Germinal center (tissue), 1 donor: ENCODE data around the gene POLR1F.

ENCODE experiments used
- DNase-seq: peaks from one replicate; pipeline ENCODE4 v3.0.0; 2012; ENCODE audit warnings: mixed read lengths, low spot score

The POLR1F gene

DNA sequence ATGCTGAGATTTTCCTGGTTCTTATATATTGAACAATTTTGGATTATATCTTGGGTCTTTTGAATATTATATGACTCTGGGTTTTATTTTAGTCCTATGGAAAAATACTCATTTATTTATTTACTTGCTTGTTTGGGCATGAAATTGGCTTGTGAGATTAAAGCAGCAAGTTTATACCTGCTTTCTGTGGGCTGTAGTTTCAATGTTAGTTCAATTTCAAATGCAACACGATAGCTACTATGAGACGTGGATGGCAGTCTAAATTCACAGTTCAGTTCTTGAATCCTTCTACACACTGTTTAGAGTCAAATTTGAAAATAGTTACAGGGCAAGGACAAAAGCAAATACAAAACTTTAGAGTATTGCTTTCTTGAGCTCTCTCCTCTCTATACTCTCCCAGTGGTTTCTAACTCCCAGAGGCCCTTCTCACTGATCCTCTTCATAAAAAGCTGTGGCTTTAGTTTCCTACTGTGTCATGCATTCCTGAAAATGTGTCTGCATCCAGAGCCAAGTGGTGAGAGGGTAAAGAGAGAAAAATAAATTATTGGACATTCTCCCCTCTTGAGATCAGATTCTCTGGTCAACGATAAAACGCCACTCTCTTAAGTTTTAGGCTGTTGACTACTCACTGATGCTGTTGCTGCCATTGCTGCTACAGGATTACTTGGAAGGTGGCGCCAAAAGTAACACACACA is 34.4 kb downstream of the POLR1F start:
- DNase-seq = no peak

DNA sequence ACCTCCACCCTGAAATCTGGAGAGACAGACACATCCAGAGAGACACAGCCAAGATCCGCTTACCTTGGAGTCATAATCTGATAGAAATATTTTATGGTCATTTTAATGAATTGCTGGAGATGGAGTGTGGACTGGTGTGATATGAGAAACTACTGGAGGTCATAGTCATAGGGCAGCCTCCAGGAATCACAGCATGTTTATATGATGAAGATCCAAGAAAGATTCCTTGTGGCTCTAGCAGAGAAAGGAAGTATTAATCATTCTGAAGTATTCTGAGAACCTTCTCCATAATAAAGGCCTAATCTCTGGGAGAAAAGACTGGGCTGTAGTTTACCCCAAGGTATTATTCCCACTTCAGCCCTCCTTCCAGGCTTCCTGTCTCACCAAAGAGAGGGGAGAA is 38.0 kb downstream of the POLR1F start:
- DNase-seq = no peak

DNA sequence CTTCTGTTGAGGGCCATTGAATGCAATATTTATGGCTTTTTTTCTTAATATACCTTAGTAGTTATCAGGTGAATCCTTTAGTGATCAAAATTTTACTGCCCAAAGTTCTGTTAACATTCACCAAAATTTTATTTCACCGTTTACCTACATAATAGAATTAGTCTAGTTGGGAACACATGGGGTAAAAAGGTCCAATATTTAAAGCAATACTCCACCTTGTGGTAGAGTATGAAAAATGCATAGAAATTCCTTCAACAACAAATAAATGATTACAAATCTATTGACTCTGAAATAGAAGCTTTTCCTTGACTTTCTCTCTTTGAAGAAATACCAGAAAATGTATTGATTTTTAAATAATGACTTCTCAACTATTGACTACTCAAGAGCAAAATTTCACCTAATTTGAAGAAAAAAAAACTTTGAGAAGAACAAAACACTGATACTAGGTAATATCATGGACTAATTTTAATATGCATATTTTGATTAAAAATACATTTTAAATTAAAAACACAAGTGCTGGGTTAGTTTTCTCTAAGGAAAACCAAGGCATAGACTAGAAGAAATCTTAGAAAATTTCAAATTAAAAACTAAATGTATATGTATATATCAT is 43.3 kb downstream of the POLR1F start:
- DNase-seq = peak; percentile 28

DNA sequence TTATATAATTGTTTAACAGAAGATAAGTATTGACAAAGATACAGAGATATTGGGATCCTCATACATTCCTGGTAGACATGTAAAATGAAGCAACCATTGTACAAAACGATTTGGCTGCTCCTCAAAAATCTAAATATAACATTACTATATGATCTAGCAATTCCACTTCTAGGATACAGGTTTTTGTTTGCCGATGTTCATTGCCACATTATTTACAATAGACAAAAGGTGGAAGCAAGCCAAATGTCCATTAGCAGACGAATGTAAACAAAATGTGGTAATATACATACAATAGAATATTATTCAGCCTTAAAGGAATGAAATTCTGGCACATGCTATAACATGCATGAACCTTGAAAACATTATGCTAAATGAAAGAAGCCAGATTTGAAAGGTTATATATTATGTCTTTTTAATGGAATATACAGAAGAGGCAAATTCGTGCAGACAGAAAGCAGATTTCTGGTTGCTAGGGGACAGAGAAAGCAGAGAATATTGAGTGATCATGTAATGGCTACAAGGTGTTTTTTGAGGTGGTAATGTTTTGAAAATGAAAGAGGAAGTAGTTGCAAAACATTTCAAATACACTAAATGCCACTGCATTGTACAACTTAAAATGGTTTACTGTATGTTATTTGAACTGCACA is 44.9 kb downstream of the POLR1F start:
- peak; percentile 38 for DNase-seq

DNA sequence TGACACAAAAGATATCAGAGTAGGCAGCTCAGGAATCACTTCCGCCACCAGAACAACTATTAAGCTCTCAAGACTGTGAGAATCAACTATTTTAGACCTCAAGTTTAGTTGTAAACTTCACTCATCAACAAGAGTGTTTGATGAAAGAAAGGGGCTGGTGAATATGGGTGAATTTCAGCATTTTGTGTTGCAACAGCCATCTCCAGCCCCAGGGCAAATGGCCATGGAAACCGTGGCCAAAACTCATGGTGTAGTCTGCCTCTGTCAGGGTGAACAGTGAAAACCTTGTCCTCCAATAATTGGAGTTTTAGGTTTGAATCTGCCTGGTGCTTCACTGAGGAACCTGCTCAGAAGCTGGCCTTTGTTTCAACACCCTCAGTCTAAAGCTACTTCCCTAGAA is 60.0 kb downstream of the POLR1F start:
- no peak for DNase-seq
